Stomach (tissue), 4 donors: ENCODE results near the gene C19orf53.

Experiments
- POLR2AphosphoS5 ChIP-seq, 3 donors: sonication (generic); formaldehyde crosslinking; IDR thresholded peaks; one replicate each; pipeline ENCODE4 v1.6.1; 2016; ENCODE audit warnings: antibody characterized with exemption in 3 of 3
- TF ChIP-seq, protein P1 (sequence below), 7 experiments: fragments of 450-650 bp in 4 of 7; fragments of 200-600 bp in 3 of 7; sonication (generic) in 3 of 7; IDR thresholded peaks; one replicate each; pipeline ENCODE4 v1.5.1; 2016 to 2019; ENCODE audit warnings: antibody characterized with exemption in 7 of 7, control low read depth in 2 of 7, mild to moderate bottlenecking in 1 of 7

DNA sequence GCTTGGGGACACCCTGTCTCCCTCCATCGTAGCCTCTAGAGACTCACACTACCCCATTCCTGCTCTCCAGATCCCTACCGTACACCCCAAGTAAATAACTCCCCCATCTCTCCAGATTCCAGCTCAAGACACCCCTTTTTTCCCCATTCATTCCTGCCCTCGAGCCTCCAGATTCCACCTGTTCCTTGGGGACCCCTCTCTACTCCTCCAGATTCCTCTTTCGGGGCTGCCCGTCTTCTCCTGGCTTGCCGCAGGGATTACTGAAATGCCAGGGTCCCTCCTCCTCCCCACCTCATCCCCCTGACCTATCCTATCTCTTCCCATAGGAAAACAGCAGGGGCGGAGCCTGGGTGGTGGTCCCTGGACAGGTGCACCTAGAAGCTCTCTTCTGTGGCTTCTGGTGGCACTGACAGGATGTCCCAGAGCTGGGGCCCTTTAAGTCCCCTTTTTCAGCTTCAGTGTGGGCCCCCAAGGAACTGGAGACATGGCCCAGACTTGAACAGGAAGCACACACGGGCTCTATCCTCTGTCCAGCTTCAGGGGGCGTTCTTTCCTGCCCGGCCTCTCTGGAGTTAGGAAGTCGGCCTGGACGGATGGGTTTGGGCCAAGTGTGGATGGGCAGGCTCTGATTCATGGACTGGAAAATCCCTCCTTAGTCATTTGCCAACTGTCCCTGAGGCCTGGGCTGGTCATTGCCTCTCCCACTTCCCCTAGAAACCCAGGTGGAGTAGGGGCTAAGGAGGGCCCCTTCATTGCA, 22.2 kb downstream of the C19orf53 start:
- TF ChIP-seq, protein P1, sequence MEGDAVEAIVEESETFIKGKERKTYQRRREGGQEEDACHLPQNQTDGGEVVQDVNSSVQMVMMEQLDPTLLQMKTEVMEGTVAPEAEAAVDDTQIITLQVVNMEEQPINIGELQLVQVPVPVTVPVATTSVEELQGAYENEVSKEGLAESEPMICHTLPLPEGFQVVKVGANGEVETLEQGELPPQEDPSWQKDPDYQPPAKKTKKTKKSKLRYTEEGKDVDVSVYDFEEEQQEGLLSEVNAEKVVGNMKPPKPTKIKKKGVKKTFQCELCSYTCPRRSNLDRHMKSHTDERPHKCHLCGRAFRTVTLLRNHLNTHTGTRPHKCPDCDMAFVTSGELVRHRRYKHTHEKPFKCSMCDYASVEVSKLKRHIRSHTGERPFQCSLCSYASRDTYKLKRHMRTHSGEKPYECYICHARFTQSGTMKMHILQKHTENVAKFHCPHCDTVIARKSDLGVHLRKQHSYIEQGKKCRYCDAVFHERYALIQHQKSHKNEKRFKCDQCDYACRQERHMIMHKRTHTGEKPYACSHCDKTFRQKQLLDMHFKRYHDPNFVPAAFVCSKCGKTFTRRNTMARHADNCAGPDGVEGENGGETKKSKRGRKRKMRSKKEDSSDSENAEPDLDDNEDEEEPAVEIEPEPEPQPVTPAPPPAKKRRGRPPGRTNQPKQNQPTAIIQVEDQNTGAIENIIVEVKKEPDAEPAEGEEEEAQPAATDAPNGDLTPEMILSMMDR (IDR thresholded peaks at IDR 0.05) = no peak
- peak in 1 of 3 donors; percentile 43 for TF ChIP-seq POLR2AphosphoS5 (IDR thresholded peaks at IDR 0.05)
